ENCODE data around the gene SPATA32. TPM values are rescaled to one million over a fixed set of nuclear protein-coding genes. Genes with fewer than 3 reads are reported as not detected.

The SPATA32 gene
- total RNA-seq, 1 experiment from 2014 or later: 0.81 TPM

DNA sequence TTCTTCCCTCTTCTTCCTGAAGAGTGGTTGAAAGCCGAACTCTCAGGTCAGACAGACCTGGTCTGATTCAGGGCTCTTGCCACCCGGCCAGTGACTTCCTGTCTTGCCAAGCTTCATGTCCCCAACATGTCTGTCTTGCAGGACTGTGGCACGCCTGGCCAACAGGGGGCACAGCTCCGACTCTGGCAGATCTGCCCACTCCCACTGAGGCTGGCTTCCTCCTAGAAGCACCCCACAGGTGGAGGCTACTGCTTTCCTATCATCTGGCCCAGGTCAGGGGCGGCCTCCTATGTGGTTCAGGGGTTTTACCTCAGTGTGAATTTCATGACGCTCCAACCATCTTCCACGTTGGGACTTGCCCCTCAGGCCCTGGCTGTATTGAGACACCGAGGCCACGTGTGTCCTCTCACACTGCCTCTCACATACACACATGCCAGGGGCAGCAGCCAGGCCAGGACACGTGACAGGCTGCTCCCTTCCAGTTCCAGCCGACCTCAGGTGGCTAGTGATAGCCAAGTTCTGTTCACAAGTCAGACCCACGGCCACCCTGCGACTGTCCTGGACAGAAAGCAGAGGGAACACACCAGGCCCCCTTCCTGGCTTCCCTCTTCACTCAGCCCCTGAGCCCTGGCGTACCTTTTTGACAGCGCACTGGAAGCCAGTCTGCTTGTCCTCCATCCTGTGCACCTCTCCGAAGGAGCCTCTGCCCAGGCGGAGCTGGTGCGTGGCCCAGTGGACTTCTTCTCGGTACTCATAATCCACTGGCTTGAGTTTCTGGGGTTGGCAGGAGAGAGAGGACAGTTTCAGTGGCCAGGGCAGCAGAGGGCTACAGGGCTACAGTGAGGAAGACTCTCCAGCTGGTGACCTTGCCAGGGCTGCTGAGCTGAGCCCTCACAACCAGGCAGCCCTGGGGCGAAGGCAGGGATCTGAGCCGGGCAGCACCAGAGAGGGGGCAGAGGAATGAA is 22.6 kb upstream of the SPATA32 start:
- no peak overlapping the region for H3K27ac ChIP-seq (ENCODE audit: insufficient read length, low read depth, low read length)
- DNase-seq: peak; percentile 60
- peak overlapping the region; percentile 27 to 81 (median 70); a peak in 4 of 7 replicates for H3K27ac Mint-ChIP-seq
- no peak overlapping the region for H3K9ac ChIP-seq (ENCODE audit: extremely low read depth, insufficient read length, low read length)
- H3K27me3 Mint-ChIP-seq (ENCODE audit: low read depth): no peaks in the 10 kb centered on the region
- H3K23ac ChIP-seq (ENCODE audit: insufficient read length, low read depth, low read length): no peak overlapping the region
- H3K4me1 ChIP-seq (ENCODE audit: insufficient read depth, low read length): no peaks in the 10 kb centered on the region
- H3K14ac ChIP-seq (ENCODE audit: insufficient read depth, low read length): no peak overlapping the region
- H3K56ac ChIP-seq (ENCODE audit: insufficient read length, low read depth, low read length): no peak overlapping the region
- H3K18ac ChIP-seq (ENCODE audit: insufficient read length, low read depth, low read length): no peak overlapping the region
- H2BK12ac ChIP-seq (ENCODE audit: insufficient read length, low read depth, low read length): no peak overlapping the region
- H3K79me2 ChIP-seq (ENCODE audit: insufficient read depth, low read length): no peaks in the 10 kb centered on the region
- H2BK5ac ChIP-seq (ENCODE audit: insufficient read length, low read length): no peak overlapping the region
- WGBS (ENCODE audit: extremely low coverage, insufficient read length, low lambda C conversion rate): no CpG with 5 or more reads among the region's 21 CpGs
- H3K9me3 Mint-ChIP-seq: no peaks in the 10 kb centered on the region
- H2AFZ ChIP-seq (ENCODE audit: low read length): no peak overlapping the region
- 0 out of 4 replicates have a peak, but pooled peaks cover 0 to 3% of the 10 kb centered on the region in 2 experiments for H3K4me1 Mint-ChIP-seq
- H4K5ac ChIP-seq (ENCODE audit: insufficient read length, low read depth, low read length): no peak overlapping the region
- no peak overlapping the region for H4K91ac ChIP-seq (ENCODE audit: insufficient read length, low read depth, low read length)
- no peak overlapping the region for H3T11ph ChIP-seq (ENCODE audit: low read length)
- no peaks in the 10 kb centered on the region for H4K20me1 ChIP-seq (ENCODE audit: control insufficient read depth, insufficient read depth, insufficient read length)
- no peak overlapping the region for H3K4me3 Mint-ChIP-seq
- H2BK15ac ChIP-seq (ENCODE audit: low read depth, low read length): no peak overlapping the region
- H3K36me3 Mint-ChIP-seq (ENCODE audit: insufficient read depth in 1 of 3, low read depth in 3 of 3): peaks cover 9 to 63% (median 52%) of the 10 kb centered on the region in 3 experiments; a peak in 6 of 7 replicates
- H3K9me3 ChIP-seq (ENCODE audit: control insufficient read depth, low read depth, low read length): no peaks in the 10 kb centered on the region
- TF ChIP-seq, protein P1, sequence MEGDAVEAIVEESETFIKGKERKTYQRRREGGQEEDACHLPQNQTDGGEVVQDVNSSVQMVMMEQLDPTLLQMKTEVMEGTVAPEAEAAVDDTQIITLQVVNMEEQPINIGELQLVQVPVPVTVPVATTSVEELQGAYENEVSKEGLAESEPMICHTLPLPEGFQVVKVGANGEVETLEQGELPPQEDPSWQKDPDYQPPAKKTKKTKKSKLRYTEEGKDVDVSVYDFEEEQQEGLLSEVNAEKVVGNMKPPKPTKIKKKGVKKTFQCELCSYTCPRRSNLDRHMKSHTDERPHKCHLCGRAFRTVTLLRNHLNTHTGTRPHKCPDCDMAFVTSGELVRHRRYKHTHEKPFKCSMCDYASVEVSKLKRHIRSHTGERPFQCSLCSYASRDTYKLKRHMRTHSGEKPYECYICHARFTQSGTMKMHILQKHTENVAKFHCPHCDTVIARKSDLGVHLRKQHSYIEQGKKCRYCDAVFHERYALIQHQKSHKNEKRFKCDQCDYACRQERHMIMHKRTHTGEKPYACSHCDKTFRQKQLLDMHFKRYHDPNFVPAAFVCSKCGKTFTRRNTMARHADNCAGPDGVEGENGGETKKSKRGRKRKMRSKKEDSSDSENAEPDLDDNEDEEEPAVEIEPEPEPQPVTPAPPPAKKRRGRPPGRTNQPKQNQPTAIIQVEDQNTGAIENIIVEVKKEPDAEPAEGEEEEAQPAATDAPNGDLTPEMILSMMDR (conservative IDR thresholded peaks at IDR 0.05): peak; percentile 56
- H3K4me2 ChIP-seq (ENCODE audit: insufficient read depth, insufficient read length, low read length): no peak overlapping the region
- no peak overlapping the region for H2AK5ac ChIP-seq (ENCODE audit: insufficient read length, low read length)
- H2BK120ac ChIP-seq (ENCODE audit: low read depth, low read length, poor library complexity, severe bottlenecking): no peak overlapping the region
- H3K27me3 ChIP-seq (ENCODE audit: insufficient read depth, low read length): no peaks in the 10 kb centered on the region
- no peak overlapping the region for H3K4ac ChIP-seq (ENCODE audit: low read depth, low read length)
- H3K23me2 ChIP-seq (ENCODE audit: insufficient read length, low read depth, low read length, poor library complexity, severe bottlenecking): no peaks in the 10 kb centered on the region
- H3K79me1 ChIP-seq (ENCODE audit: insufficient read depth, low read depth, low read length, poor library complexity, severe bottlenecking): no peaks in the 10 kb centered on the region
- no peak overlapping the region for H4K8ac ChIP-seq (replicated peaks; ENCODE audit: insufficient read length, low read depth, low read length)
- no peak overlapping the region for H2BK20ac ChIP-seq (ENCODE audit: low read depth, low read length, poor library complexity, severe bottlenecking)
